ENCODE data around the gene SRRD.

- TF ChIP-seq CTCF (IDR thresholded peaks at IDR 0.05) (no peak), POLR2A (IDR thresholded peaks at IDR 0.05) (no peak)
These were observed 44.1 kb upstream of the SRRD start for GRCh38 chr22:26439559-26439958.

All from Peyer's patch (tissue), 4 donors.